WTC11 (cell line): ENCODE data around the gene KBTBD3. TPM values are rescaled to one million over a fixed set of nuclear protein-coding genes. Genes with fewer than 3 reads are reported as not detected.

Experiments
- ATAC-seq: fragments of 200-7000 bp; cut with Tn5 transposase; 2 replicates; pipeline ENCODE4 v1.10.0; 2021; ENCODE audit warnings: mild to moderate bottlenecking, moderate library complexity
- CTCF ChIA-PET: fragments of 300-600 bp; sonication (Branson Sonifier 250); formaldehyde crosslinking; loops from one replicate; lab custom pipeline; 2021; ENCODE audit warnings: antibody characterized with exemption; lab: Charles Lee
- POLR2A ChIA-PET: fragments of 350-600 bp; sonication (Branson Sonifier 250); formaldehyde crosslinking; loops from one replicate; lab custom pipeline; 2021; ENCODE audit warnings: antibody characterized with exemption; lab: Charles Lee
- DNase-seq: peaks from one replicate; pipeline ENCODE4 v3.0.0; 2021; ENCODE audit warnings: low spot score
- H3K27ac Mint-ChIP-seq: 2 replicates; pipeline ENCODE4 v1.8.0; 2021; ENCODE audit warnings: mixed read lengths
- H3K27me3 Mint-ChIP-seq: 2 replicates; pipeline ENCODE4 v1.8.0; 2021; ENCODE audit warnings: low read depth, mild to moderate bottlenecking, moderate library complexity, mixed read lengths
- H3K36me3 Mint-ChIP-seq: 2 replicates; pipeline ENCODE4 v1.8.0; 2021; ENCODE audit warnings: mixed read lengths
- H3K4me1 Mint-ChIP-seq: 2 replicates; pipeline ENCODE4 v1.8.0; 2022; ENCODE audit warnings: mixed read lengths
- H3K4me3 Mint-ChIP-seq: 2 replicates; pipeline ENCODE4 v1.8.0; 2021; ENCODE audit warnings: mild to moderate bottlenecking, moderate library complexity, mixed read lengths
- H3K9me3 Mint-ChIP-seq: 2 replicates; pipeline ENCODE4 v1.8.0; 2021; ENCODE audit warnings: mixed read lengths
- CREM ChIP-seq: sonication (generic); formaldehyde crosslinking; IDR thresholded peaks from 2 replicates; pipeline ENCODE4 v1.8.1; 2022; ENCODE audit warnings: mild to moderate bottlenecking, missing genetic modification reagents, moderate library complexity
- ESRRA ChIP-seq: sonication (generic); formaldehyde crosslinking; IDR thresholded peaks from 2 replicates; pipeline ENCODE4 v1.8.1; 2022; ENCODE audit warnings: mild to moderate bottlenecking, missing genetic modification reagents, borderline replicate concordance
- GABPB1 ChIP-seq: sonication (generic); formaldehyde crosslinking; IDR thresholded peaks from 2 replicates; pipeline ENCODE4 v1.8.1; 2023; ENCODE audit warnings: mild to moderate bottlenecking, missing genetic modification reagents
- HMGA2 ChIP-seq: fragments of 250-450 bp; sonication (Bioruptor Pico); IDR thresholded peaks from 2 replicates; pipeline ENCODE4 v1.4.0; 2021; ENCODE audit warnings: mild to moderate bottlenecking, moderate library complexity
- MYBL2 ChIP-seq: sonication (generic); formaldehyde crosslinking; IDR thresholded peaks from 2 replicates; pipeline ENCODE4 v1.8.1; 2023; ENCODE audit warnings: mild to moderate bottlenecking, moderate library complexity, missing genetic modification reagents
- NFE2L1 ChIP-seq: sonication (generic); formaldehyde crosslinking; IDR thresholded peaks from 2 replicates; pipeline ENCODE4 v1.8.1; 2023; ENCODE audit warnings: missing genetic modification reagents
- RORB ChIP-seq: fragments of 250-450 bp; sonication (Bioruptor Pico); IDR thresholded peaks from 2 replicates; pipeline ENCODE4 v1.9.0; 2021; ENCODE audit warnings: mild to moderate bottlenecking
- SP1 ChIP-seq: sonication (generic); formaldehyde crosslinking; conservative IDR thresholded peaks from 2 replicates; pipeline ENCODE4 v1.8.1; 2022; ENCODE audit warnings: missing genetic modification reagents
- TEAD4 ChIP-seq: sonication (generic); formaldehyde crosslinking; IDR thresholded peaks from 2 replicates; pipeline ENCODE4 v1.8.0; 2022; ENCODE audit warnings: mild to moderate bottlenecking, missing genetic modification reagents
- ZNF138 ChIP-seq: sonication (generic); formaldehyde crosslinking; conservative IDR thresholded peaks from 2 replicates; pipeline ENCODE4 v1.8.1; 2022; ENCODE audit warnings: mild to moderate bottlenecking, moderate library complexity, missing genetic modification reagents
- ZNF219 ChIP-seq: sonication (generic); formaldehyde crosslinking; IDR thresholded peaks from 2 replicates; pipeline ENCODE4 v1.8.0; 2023; ENCODE audit warnings: missing genetic modification reagents, mild to moderate bottlenecking, borderline replicate concordance
- ZNF232 ChIP-seq: sonication (generic); formaldehyde crosslinking; IDR thresholded peaks from 2 replicates; pipeline ENCODE4 v1.8.0; 2022; ENCODE audit warnings: mild to moderate bottlenecking, missing genetic modification reagents
- ZNF396 ChIP-seq: fragments of 250-450 bp; sonication (Bioruptor Pico); IDR thresholded peaks from 2 replicates; pipeline ENCODE4 v1.8.0; 2021; ENCODE audit warnings: mild to moderate bottlenecking, moderate library complexity, borderline replicate concordance
- total RNA-seq: library from RNA; stranded (reverse); gene quantifications from 3 replicates; pipeline ENCODE4 v1.2.3, GENCODE V29; 2021
- TF ChIP-seq, protein P1 (sequence below): sonication (generic); formaldehyde crosslinking; IDR thresholded peaks from 2 replicates; pipeline ENCODE4 v1.8.0; 2023; ENCODE audit warnings: missing genetic modification reagents, mild to moderate bottlenecking, borderline replicate concordance
- TF ChIP-seq, protein P2 (sequence below): fragments of 250-450 bp; sonication (Bioruptor Pico); IDR thresholded peaks from 2 replicates; pipeline ENCODE4 v2.1.2; 2022; ENCODE audit warnings: mild to moderate bottlenecking, moderate library complexity
- TF ChIP-seq, protein P3 (sequence below): sonication (generic); formaldehyde crosslinking; IDR thresholded peaks from 2 replicates; pipeline ENCODE4 v1.8.1; 2022; ENCODE audit warnings: missing genetic modification reagents, borderline replicate concordance
- TF ChIP-seq, protein P4 (sequence below): sonication (generic); formaldehyde crosslinking; IDR thresholded peaks from 2 replicates; pipeline ENCODE4 v1.8.1; 2023; ENCODE audit warnings: mild to moderate bottlenecking, missing genetic modification reagents
- TF ChIP-seq, protein P5 (sequence below): sonication (generic); formaldehyde crosslinking; IDR thresholded peaks from 2 replicates; pipeline ENCODE4 v1.8.1; 2022; ENCODE audit warnings: low read depth, mild to moderate bottlenecking, moderate library complexity, missing genetic modification reagents, borderline replicate concordance

The KBTBD3 gene
- total RNA-seq, 1 experiment from 2014 or later, result 4.1 TPM

DNA sequence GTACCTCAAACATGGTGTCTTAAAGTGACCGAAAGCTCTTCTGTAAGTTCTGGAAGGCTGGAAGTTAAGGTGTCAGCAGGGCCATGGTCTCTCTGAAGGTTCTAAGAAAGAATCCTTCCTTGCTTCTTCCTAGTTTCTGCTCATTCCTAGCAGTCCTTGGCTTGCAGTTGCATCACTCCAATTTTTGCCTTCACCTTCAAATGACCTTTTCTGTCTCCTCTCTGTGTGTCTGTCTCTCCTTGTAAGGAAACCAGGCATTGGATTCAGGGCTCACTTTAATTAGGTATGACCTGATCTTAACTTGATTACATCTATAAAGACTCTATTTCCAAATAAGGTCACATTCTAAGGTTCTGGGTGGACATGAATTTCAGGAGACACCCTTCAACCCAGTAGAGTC lies 9.0 kb upstream of the KBTBD3 start (continued):
- TF ChIP-seq, protein P1, sequence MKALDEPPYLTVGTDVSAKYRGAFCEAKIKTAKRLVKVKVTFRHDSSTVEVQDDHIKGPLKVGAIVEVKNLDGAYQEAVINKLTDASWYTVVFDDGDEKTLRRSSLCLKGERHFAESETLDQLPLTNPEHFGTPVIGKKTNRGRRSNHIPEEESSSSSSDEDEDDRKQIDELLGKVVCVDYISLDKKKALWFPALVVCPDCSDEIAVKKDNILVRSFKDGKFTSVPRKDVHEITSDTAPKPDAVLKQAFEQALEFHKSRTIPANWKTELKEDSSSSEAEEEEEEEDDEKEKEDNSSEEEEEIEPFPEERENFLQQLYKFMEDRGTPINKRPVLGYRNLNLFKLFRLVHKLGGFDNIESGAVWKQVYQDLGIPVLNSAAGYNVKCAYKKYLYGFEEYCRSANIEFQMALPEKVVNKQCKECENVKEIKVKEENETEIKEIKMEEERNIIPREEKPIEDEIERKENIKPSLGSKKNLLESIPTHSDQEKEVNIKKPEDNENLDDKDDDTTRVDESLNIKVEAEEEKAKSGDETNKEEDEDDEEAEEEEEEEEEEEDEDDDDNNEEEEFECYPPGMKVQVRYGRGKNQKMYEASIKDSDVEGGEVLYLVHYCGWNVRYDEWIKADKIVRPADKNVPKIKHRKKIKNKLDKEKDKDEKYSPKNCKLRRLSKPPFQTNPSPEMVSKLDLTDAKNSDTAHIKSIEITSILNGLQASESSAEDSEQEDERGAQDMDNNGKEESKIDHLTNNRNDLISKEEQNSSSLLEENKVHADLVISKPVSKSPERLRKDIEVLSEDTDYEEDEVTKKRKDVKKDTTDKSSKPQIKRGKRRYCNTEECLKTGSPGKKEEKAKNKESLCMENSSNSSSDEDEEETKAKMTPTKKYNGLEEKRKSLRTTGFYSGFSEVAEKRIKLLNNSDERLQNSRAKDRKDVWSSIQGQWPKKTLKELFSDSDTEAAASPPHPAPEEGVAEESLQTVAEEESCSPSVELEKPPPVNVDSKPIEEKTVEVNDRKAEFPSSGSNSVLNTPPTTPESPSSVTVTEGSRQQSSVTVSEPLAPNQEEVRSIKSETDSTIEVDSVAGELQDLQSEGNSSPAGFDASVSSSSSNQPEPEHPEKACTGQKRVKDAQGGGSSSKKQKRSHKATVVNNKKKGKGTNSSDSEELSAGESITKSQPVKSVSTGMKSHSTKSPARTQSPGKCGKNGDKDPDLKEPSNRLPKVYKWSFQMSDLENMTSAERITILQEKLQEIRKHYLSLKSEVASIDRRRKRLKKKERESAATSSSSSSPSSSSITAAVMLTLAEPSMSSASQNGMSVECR (CRISPR knock-in tag), result no peak
- TF ChIP-seq SP1 (CRISPR knock-in tag) (no peak), CREM (no peak)
- TF ChIP-seq, all 79 proteins: peak for 0

DNA sequence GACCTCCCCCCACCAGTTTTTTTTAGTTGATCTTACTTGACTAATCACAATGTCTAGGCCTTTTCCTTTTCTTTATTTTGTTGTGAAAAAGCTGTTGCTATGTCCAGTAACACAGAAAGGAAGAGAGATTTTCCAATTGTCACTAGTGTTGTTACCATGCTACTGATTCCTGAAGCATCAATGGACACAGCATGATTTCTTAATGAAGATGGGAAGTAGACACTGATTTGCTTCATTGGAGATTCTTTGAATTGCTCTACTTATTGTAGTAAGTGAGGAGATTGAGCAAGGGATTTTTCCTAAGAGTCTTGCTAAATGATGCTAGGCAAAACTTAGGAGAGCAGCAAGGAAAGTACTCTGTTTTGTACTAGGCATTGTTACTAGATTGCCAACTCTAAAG lies 4.9 kb upstream of the KBTBD3 start:
- POLR2A ChIA-PET, result no interaction called here
- H3K4me3 Mint-ChIP-seq, result no peak overlapping the region
- no peak for DNase-seq
- peaks cover 33% of the 10 kb centered on the region for H3K36me3 Mint-ChIP-seq
- CTCF ChIA-PET, result no interaction called here
- no peaks in the 10 kb centered on the region for H3K9me3 Mint-ChIP-seq
- no peaks in the 10 kb centered on the region for H3K27me3 Mint-ChIP-seq
- TF ChIP-seq, protein P2, sequence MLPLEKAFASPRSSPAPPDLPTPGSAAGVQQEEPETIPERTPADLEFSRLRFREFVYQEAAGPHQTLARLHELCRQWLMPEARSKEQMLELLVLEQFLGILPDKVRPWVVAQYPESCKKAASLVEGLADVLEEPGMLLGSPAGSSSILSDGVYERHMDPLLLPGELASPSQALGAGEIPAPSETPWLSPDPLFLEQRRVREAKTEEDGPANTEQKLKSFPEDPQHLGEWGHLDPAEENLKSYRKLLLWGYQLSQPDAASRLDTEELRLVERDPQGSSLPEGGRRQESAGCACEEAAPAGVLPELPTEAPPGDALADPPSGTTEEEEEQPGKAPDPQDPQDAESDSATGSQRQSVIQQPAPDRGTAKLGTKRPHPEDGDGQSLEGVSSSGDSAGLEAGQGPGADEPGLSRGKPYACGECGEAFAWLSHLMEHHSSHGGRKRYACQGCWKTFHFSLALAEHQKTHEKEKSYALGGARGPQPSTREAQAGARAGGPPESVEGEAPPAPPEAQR, result no peak
- TF ChIP-seq, protein P3, sequence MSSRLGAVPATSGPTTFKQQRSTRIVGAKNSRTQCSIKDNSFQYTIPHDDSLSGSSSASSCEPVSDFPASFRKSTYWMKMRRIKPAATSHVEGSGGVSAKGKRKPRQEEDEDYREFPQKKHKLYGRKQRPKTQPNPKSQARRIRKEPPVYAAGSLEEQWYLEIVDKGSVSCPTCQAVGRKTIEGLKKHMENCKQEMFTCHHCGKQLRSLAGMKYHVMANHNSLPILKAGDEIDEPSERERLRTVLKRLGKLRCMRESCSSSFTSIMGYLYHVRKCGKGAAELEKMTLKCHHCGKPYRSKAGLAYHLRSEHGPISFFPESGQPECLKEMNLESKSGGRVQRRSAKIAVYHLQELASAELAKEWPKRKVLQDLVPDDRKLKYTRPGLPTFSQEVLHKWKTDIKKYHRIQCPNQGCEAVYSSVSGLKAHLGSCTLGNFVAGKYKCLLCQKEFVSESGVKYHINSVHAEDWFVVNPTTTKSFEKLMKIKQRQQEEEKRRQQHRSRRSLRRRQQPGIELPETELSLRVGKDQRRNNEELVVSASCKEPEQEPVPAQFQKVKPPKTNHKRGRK, result no peak
- TF ChIP-seq SP1 (CRISPR knock-in tag), result no peak
- no peak for TF ChIP-seq ZNF232
- no peak for TF ChIP-seq NFE2L1 (CRISPR knock-in tag)
- TF ChIP-seq ZNF396 (CRISPR knock-in tag), result no peak
- no peak for TF ChIP-seq ZNF138
- no peak for TF ChIP-seq ZNF219 (CRISPR knock-in tag)
- no peak for TF ChIP-seq GABPB1
- TF ChIP-seq RORB (CRISPR knock-in tag), result no peak
- TF ChIP-seq, protein P4, sequence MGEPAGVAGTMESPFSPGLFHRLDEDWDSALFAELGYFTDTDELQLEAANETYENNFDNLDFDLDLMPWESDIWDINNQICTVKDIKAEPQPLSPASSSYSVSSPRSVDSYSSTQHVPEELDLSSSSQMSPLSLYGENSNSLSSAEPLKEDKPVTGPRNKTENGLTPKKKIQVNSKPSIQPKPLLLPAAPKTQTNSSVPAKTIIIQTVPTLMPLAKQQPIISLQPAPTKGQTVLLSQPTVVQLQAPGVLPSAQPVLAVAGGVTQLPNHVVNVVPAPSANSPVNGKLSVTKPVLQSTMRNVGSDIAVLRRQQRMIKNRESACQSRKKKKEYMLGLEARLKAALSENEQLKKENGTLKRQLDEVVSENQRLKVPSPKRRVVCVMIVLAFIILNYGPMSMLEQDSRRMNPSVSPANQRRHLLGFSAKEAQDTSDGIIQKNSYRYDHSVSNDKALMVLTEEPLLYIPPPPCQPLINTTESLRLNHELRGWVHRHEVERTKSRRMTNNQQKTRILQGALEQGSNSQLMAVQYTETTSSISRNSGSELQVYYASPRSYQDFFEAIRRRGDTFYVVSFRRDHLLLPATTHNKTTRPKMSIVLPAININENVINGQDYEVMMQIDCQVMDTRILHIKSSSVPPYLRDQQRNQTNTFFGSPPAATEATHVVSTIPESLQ (CRISPR knock-in tag), result no peak
- ATAC-seq, result no peak
- H3K4me1 Mint-ChIP-seq, result peaks cover 28% of the 10 kb centered on the region
- H3K27ac Mint-ChIP-seq, result peak overlapping the region; percentile 57

DNA sequence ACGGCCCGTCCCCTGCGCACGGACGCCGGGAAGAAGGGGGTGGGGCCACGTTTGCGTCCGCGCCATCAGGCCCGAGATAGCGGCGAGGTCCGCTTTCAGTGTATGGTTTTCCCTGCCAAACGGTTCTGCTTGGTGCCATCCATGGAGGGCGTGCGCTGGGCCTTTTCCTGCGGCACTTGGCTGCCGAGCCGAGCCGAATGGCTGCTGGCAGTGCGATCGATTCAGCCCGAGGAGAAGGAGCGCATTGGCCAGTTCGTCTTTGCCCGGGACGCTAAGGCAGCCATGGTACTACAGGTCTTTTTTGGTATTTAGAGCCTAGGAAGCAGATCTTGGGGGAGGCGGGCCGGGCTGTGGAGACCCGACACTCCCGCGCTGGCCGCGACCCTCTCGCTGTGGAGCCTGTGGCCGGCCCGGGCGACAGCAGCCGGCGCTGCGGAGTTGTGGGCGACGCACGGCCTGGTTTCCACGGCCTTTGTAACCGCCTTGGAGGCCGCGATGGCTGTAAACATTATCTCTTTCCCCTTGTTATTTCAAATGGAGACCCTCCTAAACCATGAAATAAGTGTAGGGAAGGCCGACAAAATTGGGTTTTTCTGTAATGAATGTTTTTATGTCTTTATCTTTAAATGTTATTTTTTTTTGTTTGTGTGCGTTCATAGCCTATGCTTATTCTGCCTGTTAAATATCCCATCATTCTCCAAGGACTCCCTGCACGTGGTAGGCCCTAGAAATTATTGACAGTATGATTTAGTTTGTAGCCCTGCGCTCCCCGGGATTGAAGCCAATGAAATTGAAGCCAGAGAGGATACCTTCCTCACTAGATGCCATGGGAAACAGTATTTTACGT lies 685 bp upstream of the KBTBD3 start, which contains the start of gene AASDHPPT:
AASDHPPT (plus strand) TSS at position 54 of the 847 bp plus-strand sequence; CDS start at position 103, 49 bp downstream.
- ChIA-PET CTCF (interaction anchor here (0.6 to 2.4 kb wide), 12 partner anchors 8 to 215 kb away, joined by 3 to 11 read pairs (median 3); no protein-coding TSS in a partner anchor), POLR2A (interaction anchor here (0.9 to 1.2 kb wide), 3 partner anchors 23 to 118 kb away, joined by 3 to 12 read pairs (median 3); no protein-coding TSS in a partner anchor)
- Mint-ChIP-seq H3K9me3 (no peaks in the 10 kb centered on the region), H3K4me3 (peak within 1 kb of the TSS; percentile 85), H3K27ac (peak within 1 kb of the TSS; percentile 99), H3K27me3 (no peaks in the 10 kb centered on the region), H3K4me1 (peaks cover 36% of the 10 kb centered on the region), H3K36me3 (peaks cover 27% of the 10 kb centered on the region)
- DNase-seq (no peak), ATAC-seq (peak; percentile 0)
- TF ChIP-seq TEAD4 (CRISPR knock-in tag) (no peak), HMGA2 (CRISPR knock-in tag) (no peak), MYBL2 (CRISPR knock-in tag) (peak; percentile 83), ESRRA (CRISPR knock-in tag) (no peak)
- TF ChIP-seq, protein P5, sequence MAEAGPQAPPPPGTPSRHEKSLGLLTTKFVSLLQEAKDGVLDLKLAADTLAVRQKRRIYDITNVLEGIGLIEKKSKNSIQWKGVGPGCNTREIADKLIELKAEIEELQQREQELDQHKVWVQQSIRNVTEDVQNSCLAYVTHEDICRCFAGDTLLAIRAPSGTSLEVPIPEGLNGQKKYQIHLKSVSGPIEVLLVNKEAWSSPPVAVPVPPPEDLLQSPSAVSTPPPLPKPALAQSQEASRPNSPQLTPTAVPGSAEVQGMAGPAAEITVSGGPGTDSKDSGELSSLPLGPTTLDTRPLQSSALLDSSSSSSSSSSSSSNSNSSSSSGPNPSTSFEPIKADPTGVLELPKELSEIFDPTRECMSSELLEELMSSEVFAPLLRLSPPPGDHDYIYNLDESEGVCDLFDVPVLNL (CRISPR knock-in tag), result no peak
- TF ChIP-seq, protein P4 (CRISPR knock-in tag), result no peak
